ENCODE measurements around the gene ATP9A.

Gene ATP9A

GRCh38 chr20:51610761-51611624 lies 157.2 kb downstream of the ATP9A start:
- Histone ChIP-seq H3K9me3 (ENCODE audit: control insufficient read depth, insufficient read depth, low read length) (no peaks in the 10 kb centered on the region), H3K27me3 (ENCODE audit: control insufficient read depth, low read length) (peaks cover 18% of the 10 kb centered on the region), H3K4me1 (ENCODE audit: control insufficient read depth, low read length) (peaks cover 18% of the 10 kb centered on the region), H3K4me2 (ENCODE audit: low read length) (no peak overlapping the region), H3K9me2 (replicated peaks; ENCODE audit: control insufficient read depth, low read length) (no peaks in the 10 kb centered on the region), H3F3A (ENCODE audit: control insufficient read depth, insufficient read depth) (0 out of 2 replicates have a peak, but pooled peaks cover 3% of the 10 kb centered on the region), H3K27ac (ENCODE audit: low read depth, low read length) (no peak overlapping the region), H3K79me2 (ENCODE audit: control insufficient read depth, low read length) (no peaks in the 10 kb centered on the region), H4K20me1 (ENCODE audit: control insufficient read depth, insufficient read depth, low read depth, low read length) (no peaks in the 10 kb centered on the region), H3K36me3 (ENCODE audit: control insufficient read depth, low read length) (no peaks in the 10 kb centered on the region), H3K4me3 (ENCODE audit: low read length) (no peak overlapping the region)
- TF ChIP-seq, protein P1, sequence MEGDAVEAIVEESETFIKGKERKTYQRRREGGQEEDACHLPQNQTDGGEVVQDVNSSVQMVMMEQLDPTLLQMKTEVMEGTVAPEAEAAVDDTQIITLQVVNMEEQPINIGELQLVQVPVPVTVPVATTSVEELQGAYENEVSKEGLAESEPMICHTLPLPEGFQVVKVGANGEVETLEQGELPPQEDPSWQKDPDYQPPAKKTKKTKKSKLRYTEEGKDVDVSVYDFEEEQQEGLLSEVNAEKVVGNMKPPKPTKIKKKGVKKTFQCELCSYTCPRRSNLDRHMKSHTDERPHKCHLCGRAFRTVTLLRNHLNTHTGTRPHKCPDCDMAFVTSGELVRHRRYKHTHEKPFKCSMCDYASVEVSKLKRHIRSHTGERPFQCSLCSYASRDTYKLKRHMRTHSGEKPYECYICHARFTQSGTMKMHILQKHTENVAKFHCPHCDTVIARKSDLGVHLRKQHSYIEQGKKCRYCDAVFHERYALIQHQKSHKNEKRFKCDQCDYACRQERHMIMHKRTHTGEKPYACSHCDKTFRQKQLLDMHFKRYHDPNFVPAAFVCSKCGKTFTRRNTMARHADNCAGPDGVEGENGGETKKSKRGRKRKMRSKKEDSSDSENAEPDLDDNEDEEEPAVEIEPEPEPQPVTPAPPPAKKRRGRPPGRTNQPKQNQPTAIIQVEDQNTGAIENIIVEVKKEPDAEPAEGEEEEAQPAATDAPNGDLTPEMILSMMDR (IDR thresholded peaks at IDR 0.05; ENCODE audit: low read depth, low read length, poor library complexity, severe bottlenecking), result no peak
- TF ChIP-seq EZH2phosphoT487 (IDR thresholded peaks at IDR 0.05; ENCODE audit: borderline replicate concordance, low read length), result no peak

DNA sequence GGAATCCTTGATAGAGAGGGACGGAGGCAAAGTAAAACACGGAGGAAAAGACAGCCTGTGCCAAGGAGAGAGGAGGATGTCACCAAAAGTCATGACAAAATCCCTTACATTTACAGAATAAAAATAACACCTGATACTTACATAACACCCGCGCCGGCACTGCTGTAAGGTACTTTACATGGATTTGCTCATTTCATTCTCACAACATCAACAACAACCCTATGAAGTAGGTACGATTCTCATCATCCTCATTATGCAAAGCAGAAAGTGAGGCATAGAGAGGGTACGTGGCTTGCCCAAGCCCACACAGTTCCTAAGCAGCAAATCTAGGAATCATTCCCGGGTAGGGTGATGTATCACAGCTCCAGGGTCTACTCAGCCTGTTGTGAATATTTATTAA lies 158.1 kb downstream of the ATP9A start:
- Histone ChIP-seq H3K9me3 (ENCODE audit: control insufficient read depth, insufficient read depth, low read length) (no peaks in the 10 kb centered on the region), H3K36me3 (ENCODE audit: control insufficient read depth, low read length) (no peaks in the 10 kb centered on the region), H3K27me3 (ENCODE audit: control insufficient read depth, low read length) (peaks cover 18% of the 10 kb centered on the region), H3K79me2 (ENCODE audit: control insufficient read depth, low read length) (no peaks in the 10 kb centered on the region), H3K4me2 (ENCODE audit: low read length) (no peak overlapping the region), H3K9me2 (replicated peaks; ENCODE audit: control insufficient read depth, low read length) (no peaks in the 10 kb centered on the region), H3K4me3 (ENCODE audit: low read length) (no peak overlapping the region), H4K20me1 (ENCODE audit: control insufficient read depth, insufficient read depth, low read depth, low read length) (no peaks in the 10 kb centered on the region), H3K27ac (ENCODE audit: low read depth, low read length) (no peak overlapping the region), H3F3A (ENCODE audit: control insufficient read depth, insufficient read depth) (0 out of 2 replicates have a peak, but pooled peaks cover 1% of the 10 kb centered on the region), H3K4me1 (ENCODE audit: control insufficient read depth, low read length) (peaks cover 18% of the 10 kb centered on the region)
- no peak for TF ChIP-seq EZH2phosphoT487 (IDR thresholded peaks at IDR 0.05; ENCODE audit: borderline replicate concordance, low read length)
- TF ChIP-seq, protein P1 (IDR thresholded peaks at IDR 0.05; ENCODE audit: low read depth, low read length, poor library complexity, severe bottlenecking), result no peak

DNA sequence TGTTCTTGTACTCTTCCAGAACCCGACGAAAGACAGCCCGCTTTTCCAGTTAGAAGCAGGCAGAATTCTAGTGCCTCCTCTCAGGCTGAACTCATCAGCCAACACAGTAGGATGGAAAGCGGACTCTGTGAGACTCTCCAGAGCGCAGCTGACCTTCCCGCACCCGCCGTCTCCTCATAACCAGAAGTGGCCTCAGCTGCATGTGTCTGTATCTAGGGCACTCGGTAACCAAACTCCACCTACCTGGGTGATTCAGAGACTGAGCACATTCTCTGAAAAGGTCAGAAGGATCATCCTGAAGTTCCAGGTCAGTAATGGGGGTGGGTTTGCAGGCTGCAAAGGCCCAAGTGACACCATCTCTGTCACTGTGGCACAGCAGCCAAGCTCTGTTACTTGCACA lies 158.9 kb downstream of the ATP9A start:
- Histone ChIP-seq H4K20me1 (ENCODE audit: control insufficient read depth, insufficient read depth, low read depth, low read length) (no peaks in the 10 kb centered on the region), H3F3A (ENCODE audit: control insufficient read depth, insufficient read depth) (no peaks in the 10 kb centered on the region), H3K9me3 (ENCODE audit: control insufficient read depth, insufficient read depth, low read length) (no peaks in the 10 kb centered on the region), H3K27ac (ENCODE audit: low read depth, low read length) (no peak overlapping the region), H3K27me3 (ENCODE audit: control insufficient read depth, low read length) (peaks cover 18% of the 10 kb centered on the region), H3K4me3 (ENCODE audit: low read length) (no peak overlapping the region), H3K4me2 (ENCODE audit: low read length) (no peak overlapping the region), H3K9me2 (replicated peaks; ENCODE audit: control insufficient read depth, low read length) (no peaks in the 10 kb centered on the region), H3K4me1 (ENCODE audit: control insufficient read depth, low read length) (peaks cover 14% of the 10 kb centered on the region), H3K79me2 (ENCODE audit: control insufficient read depth, low read length) (no peaks in the 10 kb centered on the region), H3K36me3 (ENCODE audit: control insufficient read depth, low read length) (no peaks in the 10 kb centered on the region)
- TF ChIP-seq, protein P1 (IDR thresholded peaks at IDR 0.05; ENCODE audit: low read depth, low read length, poor library complexity, severe bottlenecking), result no peak
- TF ChIP-seq EZH2phosphoT487 (IDR thresholded peaks at IDR 0.05; ENCODE audit: borderline replicate concordance, low read length), result no peak

Data from DOHH2 (cell line).